Astrocyte of the spinal cord (primary cell): Measurements from ENCODE around the gene PDE9A.

Experiments used
- DNase-seq: peaks from one replicate; pipeline ENCODE4 v3.0.0; 2011; ENCODE audit warnings: low read depth, low spot score
- H3K4me3 ChIP-seq: 2 replicates; pipeline ENCODE4 v1.5.1; 2011; ENCODE audit warnings: low read depth, mild to moderate bottlenecking, low read length, moderate library complexity
- in situ Hi-C: cut with HindIII; loops from 2 replicates; pipeline ENCODE4 v1.10.0; 2017; ENCODE audit warnings: low sequenced_read_pairs
- TF ChIP-seq, protein P1 (sequence below): IDR thresholded peaks from 2 replicates; pipeline ENCODE4 v1.5.1; 2012; ENCODE audit warnings: low read depth, mild to moderate bottlenecking, low read length, inconsistent platforms

The PDE9A gene

GRCh38 chr21:42755766-42756579 is 102.6 kb downstream of the PDE9A start:
- in situ Hi-C loops, result no loop called here
- H3K4me3 ChIP-seq, result no peak overlapping the region
- TF ChIP-seq, protein P1, sequence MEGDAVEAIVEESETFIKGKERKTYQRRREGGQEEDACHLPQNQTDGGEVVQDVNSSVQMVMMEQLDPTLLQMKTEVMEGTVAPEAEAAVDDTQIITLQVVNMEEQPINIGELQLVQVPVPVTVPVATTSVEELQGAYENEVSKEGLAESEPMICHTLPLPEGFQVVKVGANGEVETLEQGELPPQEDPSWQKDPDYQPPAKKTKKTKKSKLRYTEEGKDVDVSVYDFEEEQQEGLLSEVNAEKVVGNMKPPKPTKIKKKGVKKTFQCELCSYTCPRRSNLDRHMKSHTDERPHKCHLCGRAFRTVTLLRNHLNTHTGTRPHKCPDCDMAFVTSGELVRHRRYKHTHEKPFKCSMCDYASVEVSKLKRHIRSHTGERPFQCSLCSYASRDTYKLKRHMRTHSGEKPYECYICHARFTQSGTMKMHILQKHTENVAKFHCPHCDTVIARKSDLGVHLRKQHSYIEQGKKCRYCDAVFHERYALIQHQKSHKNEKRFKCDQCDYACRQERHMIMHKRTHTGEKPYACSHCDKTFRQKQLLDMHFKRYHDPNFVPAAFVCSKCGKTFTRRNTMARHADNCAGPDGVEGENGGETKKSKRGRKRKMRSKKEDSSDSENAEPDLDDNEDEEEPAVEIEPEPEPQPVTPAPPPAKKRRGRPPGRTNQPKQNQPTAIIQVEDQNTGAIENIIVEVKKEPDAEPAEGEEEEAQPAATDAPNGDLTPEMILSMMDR, result no peak
- no peak for DNase-seq

DNA sequence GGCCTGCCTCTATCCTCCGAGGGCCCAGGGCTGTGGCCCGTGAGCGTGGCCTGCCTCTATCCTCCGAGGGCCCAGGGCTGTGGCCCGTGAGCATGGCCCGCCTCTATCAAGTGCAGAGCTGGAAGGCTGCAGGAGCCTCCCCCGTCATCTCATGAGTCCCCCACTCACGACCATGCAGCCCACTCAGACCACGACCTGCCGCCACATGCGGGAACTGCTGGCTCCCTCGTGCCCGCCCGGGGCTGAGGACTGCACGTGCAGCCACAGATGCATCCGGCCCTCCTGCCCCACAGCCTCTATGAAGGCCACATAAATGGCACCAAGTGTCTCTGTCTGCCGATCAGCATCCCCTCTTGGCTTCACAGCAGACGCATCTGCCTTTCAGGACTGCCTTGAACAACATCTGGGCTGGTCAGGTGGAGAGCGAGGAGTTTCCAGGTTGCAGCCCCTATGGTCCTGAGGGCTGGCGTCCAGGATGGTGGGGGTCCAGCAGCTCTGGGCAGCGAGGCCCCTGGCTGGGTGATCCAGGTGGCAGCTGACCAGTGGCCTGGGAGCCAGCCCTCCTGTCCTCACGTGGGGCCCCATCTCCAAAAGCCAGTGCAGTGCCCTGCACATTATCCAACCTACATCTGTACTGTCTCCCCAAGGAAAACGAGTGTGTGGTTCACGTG is 103.3 kb downstream of the PDE9A start:
- in situ Hi-C loops, result no loop called here
- TF ChIP-seq, protein P1, result no peak
- DNase-seq, result no peak
- H3K4me3 ChIP-seq, result no peak overlapping the region

- in situ Hi-C loops, result no loop called here
- TF ChIP-seq, protein P1, result no peak
- no peak overlapping the region for H3K4me3 ChIP-seq
- no peak for DNase-seq
These were observed 104.0 kb downstream of the PDE9A start for GRCh38 chr21:42757422-42757821.

DNA sequence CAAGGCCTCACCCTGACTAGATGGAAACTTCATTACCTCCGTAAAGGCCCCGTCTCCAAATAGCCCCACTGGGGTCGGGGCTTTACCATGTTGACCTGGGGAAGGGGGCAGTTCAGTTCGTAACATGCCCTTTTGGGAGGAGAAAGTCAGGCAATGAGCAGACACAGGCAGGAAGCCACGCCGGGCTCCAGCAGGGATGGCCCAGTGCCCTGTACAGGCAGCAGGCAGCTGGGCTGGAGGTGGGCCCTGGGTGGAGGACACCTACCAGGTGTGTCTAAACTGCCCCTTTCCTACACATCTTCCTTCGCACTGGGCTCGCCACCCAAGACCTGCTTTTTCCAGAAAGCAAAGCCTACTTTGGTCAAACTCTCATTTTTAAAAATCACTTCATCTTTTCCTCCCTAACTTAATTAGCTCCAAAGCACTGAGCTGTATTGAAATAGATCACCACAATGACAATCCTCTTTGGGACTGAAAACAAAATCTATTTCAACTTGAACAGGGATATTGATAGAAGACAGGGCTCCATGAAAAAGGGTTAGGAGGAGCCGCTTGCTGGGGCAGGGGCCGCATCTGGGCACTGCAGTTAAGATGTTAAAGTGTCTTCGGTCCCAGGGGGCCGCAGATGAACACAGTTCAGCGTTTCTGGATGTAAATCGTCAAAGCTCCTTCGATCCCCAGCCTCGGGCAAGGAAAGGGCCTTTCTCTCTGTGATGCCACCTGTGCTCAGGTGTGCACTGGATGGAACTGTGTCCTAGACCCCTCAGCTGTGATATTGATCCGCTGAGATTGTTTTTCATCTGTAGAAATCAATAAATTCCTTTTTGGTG is 104.6 kb downstream of the PDE9A start:
- in situ Hi-C loops, result no loop called here
- TF ChIP-seq, protein P1, result no peak
- H3K4me3 ChIP-seq, result no peak overlapping the region
- DNase-seq, result no peak

DNA sequence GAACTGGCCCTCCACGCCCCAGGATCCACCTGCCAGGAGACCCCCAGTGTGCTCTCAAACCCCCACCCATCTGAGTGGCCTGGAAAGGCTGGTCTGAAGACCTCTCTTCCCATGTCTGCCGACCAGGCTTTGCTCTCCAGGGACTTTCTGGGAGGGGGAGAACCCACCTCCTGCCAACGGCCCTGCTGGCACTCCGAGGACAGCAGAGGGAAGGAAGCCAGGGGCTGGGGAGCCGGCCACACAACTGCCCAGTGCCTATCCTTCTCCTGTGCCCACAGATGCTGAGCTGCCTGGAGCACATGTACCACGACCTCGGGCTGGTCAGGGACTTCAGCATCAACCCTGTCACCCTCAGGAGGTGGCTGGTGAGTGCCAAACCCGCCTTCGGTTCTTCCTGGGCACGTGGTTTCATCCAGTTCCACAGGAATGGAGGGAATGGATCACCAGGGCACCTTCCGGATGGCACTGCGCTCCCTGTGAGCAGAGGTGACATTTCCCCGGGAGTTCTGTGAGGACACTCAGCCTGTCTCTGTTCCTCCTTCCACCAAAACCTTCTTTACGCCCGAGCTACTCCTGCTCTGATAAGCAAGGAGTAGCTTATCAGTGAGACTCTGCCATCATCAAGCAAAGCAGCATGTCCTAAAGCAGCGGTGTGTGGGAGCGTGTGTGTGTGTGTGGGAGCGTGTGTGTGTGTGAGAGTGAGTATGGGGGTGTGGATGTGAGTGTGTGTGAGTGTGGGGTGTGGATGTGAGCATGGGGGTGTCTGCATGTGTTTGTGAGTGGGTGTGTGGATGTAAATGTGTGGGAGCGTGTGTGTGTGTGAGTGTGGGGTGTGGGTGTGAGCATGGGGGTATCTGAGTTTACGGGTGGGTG is 105.5 kb downstream of the PDE9A start:
- in situ Hi-C loops, result no loop called here
- no peak overlapping the region for H3K4me3 ChIP-seq
- no peak for DNase-seq
- TF ChIP-seq, protein P1, result no peak

- H3K4me3 ChIP-seq, result no peak overlapping the region
- TF ChIP-seq, protein P1, result no peak
- DNase-seq, result no peak
- in situ Hi-C loops, result no loop called here
These were observed 106.1 kb downstream of the PDE9A start for GRCh38 chr21:42759594-42759927.
